GM23248 (cell line): ENCODE data around the gene TRAK1. TPM values are rescaled to one million over a fixed set of nuclear protein-coding genes. Genes with fewer than 3 reads are reported as not detected.

Experiments
- DNase-seq: peaks from one replicate; pipeline ENCODE4 v3.0.0-alpha.2; 2015
- H2AFZ ChIP-seq: fragments of 200-600 bp; sonication (generic); 2 replicates; pipeline ENCODE4 v1.6.1; 2016; ENCODE audit warnings: antibody characterized with exemption
- H3F3A ChIP-seq: fragments of 200-600 bp; sonication (generic); 2 replicates; pipeline ENCODE4 v1.6.1; 2016; ENCODE audit warnings: mild to moderate bottlenecking, antibody characterized with exemption, mixed run types; ENCODE audit not compliant: insufficient read depth
- H3K27ac ChIP-seq: fragments of 200-600 bp; sonication (generic); 2 replicates; pipeline ENCODE4 v1.5.1; 2016; ENCODE audit warnings: mild to moderate bottlenecking
- H3K27me3 ChIP-seq: fragments of 200-600 bp; sonication (generic); replicated peaks from 2 replicates; pipeline ENCODE4 v1.6.1; 2016; ENCODE audit warnings: mild to moderate bottlenecking; ENCODE audit not compliant: insufficient read depth
- H3K36me3 ChIP-seq: fragments of 200-600 bp; sonication (generic); 2 replicates; pipeline ENCODE4 v1.6.1; 2016; ENCODE audit warnings: low read depth, mild to moderate bottlenecking
- H3K4me1 ChIP-seq: fragments of 200-600 bp; sonication (generic); 2 replicates; pipeline ENCODE4 v1.6.1; 2016; ENCODE audit warnings: mild to moderate bottlenecking; ENCODE audit not compliant: insufficient read depth
- H3K4me2 ChIP-seq: fragments of 200-600 bp; sonication (generic); one replicate; pipeline ENCODE4 v1.6.1; 2016; ENCODE audit warnings: mild to moderate bottlenecking; ENCODE audit not compliant: unreplicated experiment
- H3K4me3 ChIP-seq: fragments of 200-600 bp; sonication (generic); 2 replicates; pipeline ENCODE4 v1.5.1; 2016; ENCODE audit warnings: mild to moderate bottlenecking
- H3K79me2 ChIP-seq: fragments of 200-600 bp; sonication (generic); 2 replicates; pipeline ENCODE4 v1.6.1; 2016; ENCODE audit warnings: mild to moderate bottlenecking; ENCODE audit not compliant: insufficient read depth
- H3K9ac ChIP-seq: fragments of 200-600 bp; sonication (generic); 2 replicates; pipeline ENCODE4 v1.6.1; 2016; ENCODE audit warnings: mild to moderate bottlenecking
- H3K9me2 ChIP-seq: fragments of 200-600 bp; sonication (generic); 2 replicates; pipeline ENCODE4 v1.6.1; 2016; ENCODE audit warnings: mixed run types, mild to moderate bottlenecking, moderate library complexity; ENCODE audit not compliant: insufficient read depth
- H3K9me3 ChIP-seq: fragments of 200-600 bp; sonication (generic); one replicate; pipeline ENCODE4 v1.6.1; 2017; ENCODE audit warnings: low read depth
- H4K20me1 ChIP-seq: fragments of 200-600 bp; sonication (generic); 2 replicates; pipeline ENCODE4 v1.6.0; 2016; ENCODE audit not compliant: insufficient read depth
- EZH2 ChIP-seq: fragments of 200-600 bp; sonication (generic); IDR thresholded peaks from 2 replicates; pipeline ENCODE4 v1.6.1; 2018; ENCODE audit warnings: antibody characterized with exemption, mild to moderate bottlenecking; ENCODE audit not compliant: insufficient read depth, poor library complexity, severe bottlenecking
- EZH2phosphoT487 ChIP-seq: fragments of 200-600 bp; sonication (generic); IDR thresholded peaks from 2 replicates; pipeline ENCODE4 v1.6.1; 2018; ENCODE audit warnings: antibody characterized with exemption, moderate library complexity, mild to moderate bottlenecking, low read depth; ENCODE audit not compliant: insufficient read depth
- WGBS, 2 experiments: methylation state at CpG; one replicate each; pipeline ENCODE4 v1.1.6; 2015 to 2017; ENCODE audit warnings: low lambda C conversion rate in 2 of 2, low coverage in 1 of 2; ENCODE audit errors: missing lambda C conversion rate in 2 of 2; 5-methylcytosine and 5-hydroxymethylcytosine counted together
- in situ Hi-C: fragments of 300-500 bp; cut with MboI; formaldehyde crosslinking; loops from 2 replicates; pipeline ENCODE4 v1.15.0; 2020
- polyA plus RNA-seq: library from polyadenylated mRNA; unstranded; fragments of >200 nt; fragmentation: Nextera tagmentation; extraction: Ambion mirVana; gene quantifications from 2 replicates; pipeline ENCODE4 v1.2.1, GENCODE V29; 2016
- total RNA-seq: library from RNA; depleted of rRNA; stranded (reverse); fragments of >200 nt; shearing (Covaris generic); gene quantifications from 2 replicates; pipeline ENCODE4 v1.2.3, GENCODE V29; 2014

TRAK1 gene
- total and polyA plus RNA-seq, 2 experiments from 2014 or later, result 13.6 to 51.0 TPM

DNA sequence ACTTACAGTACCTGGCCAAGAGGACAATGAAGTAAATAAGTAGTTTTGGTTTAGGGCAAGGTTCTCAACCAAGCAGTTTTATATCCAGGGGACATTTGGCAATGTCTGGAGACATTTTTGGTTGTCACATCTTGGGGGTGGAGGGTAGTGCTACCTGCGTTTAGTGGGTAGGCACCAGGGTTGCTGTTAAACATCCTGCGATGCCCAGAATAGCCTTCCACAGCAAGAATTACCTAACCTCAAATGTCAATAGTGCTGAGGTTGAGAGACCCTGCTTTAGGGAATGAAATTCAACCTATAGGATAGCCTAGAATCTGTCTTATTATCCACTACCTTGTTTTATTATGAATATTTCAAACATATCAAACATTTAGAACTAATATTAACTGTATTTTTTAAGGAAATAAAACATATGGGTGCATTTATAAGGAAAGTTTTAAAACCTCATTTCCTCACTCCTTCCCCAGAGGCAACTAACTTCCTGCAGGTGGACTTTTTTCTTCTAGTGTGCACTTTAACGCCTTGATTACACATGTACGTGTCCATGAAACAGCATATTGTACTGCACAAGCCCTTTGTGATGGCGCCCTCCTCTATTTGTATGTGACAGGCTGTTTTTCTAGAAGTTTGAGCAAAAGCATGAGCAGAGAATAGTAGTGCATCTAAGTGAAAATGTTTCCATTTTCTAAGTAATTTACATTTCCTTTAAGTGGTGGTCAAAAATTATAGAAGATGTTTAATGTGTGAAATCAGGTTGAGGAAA is 57.1 kb downstream of the TRAK1 start:
- Histone ChIP-seq H3K4me1 (0 out of 2 replicates have a peak, but pooled peaks cover 10% of the 10 kb centered on the region), H3K27ac (no peak overlapping the region), H3K27me3 (no peaks in the 10 kb centered on the region), H3K9ac (no peak overlapping the region), H3F3A (no peaks in the 10 kb centered on the region), H3K79me2 (peaks cover 98% of the 10 kb centered on the region), H3K4me2 (no peak overlapping the region), H3K36me3 (no peaks in the 10 kb centered on the region), H3K4me3 (no peak overlapping the region), H3K9me2 (no peaks in the 10 kb centered on the region), H4K20me1 (peaks cover 22% of the 10 kb centered on the region), H3K9me3 (no peaks in the 10 kb centered on the region), H2AFZ (no peak overlapping the region)
- TF ChIP-seq EZH2phosphoT487, result no peak
- no peak for TF ChIP-seq EZH2
- WGBS, 2 experiments, result 89 to 91% methylated on average over 5 of the region's 5 CpGs
- no peak for DNase-seq
- in situ Hi-C loops, result no loop called here

GRCh38 chr3:42148982-42149432 is 57.9 kb downstream of the TRAK1 start:
- in situ Hi-C loops, result no loop called here
- Histone ChIP-seq H3K4me3 (no peak overlapping the region), H3K27me3 (no peaks in the 10 kb centered on the region), H3K9ac (no peak overlapping the region), H3K4me2 (no peak overlapping the region), H3K79me2 (peaks cover 98% of the 10 kb centered on the region), H3K9me3 (no peaks in the 10 kb centered on the region), H3K4me1 (0 out of 2 replicates have a peak, but pooled peaks cover 10% of the 10 kb centered on the region), H3K9me2 (no peaks in the 10 kb centered on the region), H2AFZ (no peak overlapping the region), H3F3A (no peaks in the 10 kb centered on the region), H4K20me1 (peaks cover 22% of the 10 kb centered on the region), H3K27ac (no peak overlapping the region), H3K36me3 (no peaks in the 10 kb centered on the region)
- DNase-seq, result peak; percentile 83
- TF ChIP-seq EZH2 (no peak), EZH2phosphoT487 (no peak)
- WGBS, 2 experiments, result 25 to 27% methylated on average over 11 of the region's 11 CpGs

GRCh38 chr3:42149532-42149931 is 58.4 kb downstream of the TRAK1 start:
- Histone ChIP-seq H3K9ac (no peak overlapping the region), H3K27me3 (no peaks in the 10 kb centered on the region), H2AFZ (no peak overlapping the region), H3F3A (no peaks in the 10 kb centered on the region), H3K9me2 (no peaks in the 10 kb centered on the region), H4K20me1 (peaks cover 22% of the 10 kb centered on the region), H3K4me1 (0 out of 2 replicates have a peak, but pooled peaks cover 10% of the 10 kb centered on the region), H3K36me3 (no peaks in the 10 kb centered on the region), H3K4me3 (no peak overlapping the region), H3K79me2 (peaks cover 99% of the 10 kb centered on the region), H3K27ac (no peak overlapping the region), H3K4me2 (no peak overlapping the region), H3K9me3 (no peaks in the 10 kb centered on the region)
- no peak for DNase-seq
- no peak for TF ChIP-seq EZH2phosphoT487
- no peak for TF ChIP-seq EZH2
- in situ Hi-C loops, result no loop called here
- WGBS, 2 experiments, result 92 to 95% methylated on average over 8 of the region's 8 CpGs

DNA sequence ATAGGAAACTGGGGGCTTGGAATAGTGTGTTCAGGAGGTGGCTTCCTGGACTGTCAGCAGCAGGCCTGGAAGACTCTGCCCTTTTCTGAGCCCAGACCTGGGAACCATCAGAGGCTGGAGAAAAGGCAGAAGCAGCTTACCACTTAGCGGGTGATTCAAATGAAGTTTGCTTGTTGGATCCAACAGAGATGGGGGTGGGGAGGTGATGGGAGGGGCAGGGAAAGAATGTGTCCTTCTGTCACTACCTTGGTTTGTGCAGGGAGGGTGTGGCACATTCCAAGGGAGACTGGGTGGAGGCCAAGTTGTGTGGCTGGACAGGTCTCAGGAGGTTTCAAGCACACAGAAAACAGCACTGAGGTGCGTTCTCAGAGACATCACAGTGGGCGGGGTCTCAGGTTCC is 58.8 kb downstream of the TRAK1 start:
- Histone ChIP-seq H3K27me3 (no peaks in the 10 kb centered on the region), H3F3A (no peaks in the 10 kb centered on the region)
- in situ Hi-C loops, result no loop called here

More for the DNA sequence above, 58.8 kb downstream of the TRAK1 start:
- H3K79me2 ChIP-seq, result peaks cover 99% of the 10 kb centered on the region
- no peak overlapping the region for H3K4me2 ChIP-seq
- H2AFZ ChIP-seq, result no peak overlapping the region
- H3K9me2 ChIP-seq, result no peaks in the 10 kb centered on the region
- no peak overlapping the region for H3K9ac ChIP-seq
- 0 out of 2 replicates have a peak, but pooled peaks cover 10% of the 10 kb centered on the region for H3K4me1 ChIP-seq
- no peak for DNase-seq
- no peak overlapping the region for H3K27ac ChIP-seq
- no peaks in the 10 kb centered on the region for H3K9me3 ChIP-seq
- H3K4me3 ChIP-seq, result no peak overlapping the region
- no peaks in the 10 kb centered on the region for H3K36me3 ChIP-seq
- peaks cover 22% of the 10 kb centered on the region for H4K20me1 ChIP-seq
- 87 to 100% methylated on average over 3 of the region's 3 CpGs for WGBS, 2 experiments
- TF ChIP-seq EZH2, result no peak
- no peak for TF ChIP-seq EZH2phosphoT487
